Fibroblast of the aortic adventitia (primary cell): Measurements from ENCODE around the gene STRIP2. TPM values are rescaled to one million over a fixed set of nuclear protein-coding genes. Genes with fewer than 3 reads are reported as not detected.

Experiments
- DNase-seq: peaks from one replicate; pipeline ENCODE4 v3.0.0-alpha.2; 2010; ENCODE audit warnings: low read depth
- H3K4me3 ChIP-seq: 2 replicates; pipeline ENCODE4 v1.5.1; 2011; ENCODE audit warnings: low read depth, mild to moderate bottlenecking, control low read depth, low read length, moderate library complexity
- CTCF ChIP-seq: IDR thresholded peaks from 2 replicates; pipeline ENCODE4 v1.5.1; 2011; ENCODE audit warnings: mild to moderate bottlenecking, low read length, control low read depth, inconsistent platforms; ENCODE audit not compliant: insufficient read depth
- total RNA-seq: library from RNA; depleted of rRNA; stranded (reverse); fragments of >200 nt; gene quantifications from 2 replicates; pipeline ENCODE4 v1.2.3, GENCODE V29; 2012; ENCODE audit warnings: low replicate concordance

The STRIP2 gene
- total RNA-seq, 1 donor, result 6.9 TPM

DNA sequence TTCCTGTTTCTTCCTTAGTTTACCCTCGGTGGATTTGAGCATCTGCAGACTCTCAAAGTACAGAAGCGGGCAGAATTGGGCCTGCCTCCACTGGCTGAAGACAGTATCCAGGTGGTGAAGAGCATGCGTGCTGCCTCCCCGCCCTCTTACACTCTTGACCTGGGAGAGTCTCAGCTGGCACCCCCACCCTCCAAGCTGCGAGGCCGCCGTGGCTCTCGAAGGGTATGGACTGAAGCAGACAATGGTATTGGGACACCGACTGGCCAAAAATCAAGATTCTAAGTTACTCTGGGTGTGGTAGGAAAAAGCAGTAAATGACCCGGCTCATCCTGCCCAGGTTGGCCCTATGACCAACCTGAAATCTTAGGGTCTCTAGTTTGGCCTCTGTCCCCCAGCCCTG lies 22.2 kb downstream of the STRIP2 start:
- no peak for TF ChIP-seq CTCF
- no peak for DNase-seq
- no peak overlapping the region for H3K4me3 ChIP-seq

DNA sequence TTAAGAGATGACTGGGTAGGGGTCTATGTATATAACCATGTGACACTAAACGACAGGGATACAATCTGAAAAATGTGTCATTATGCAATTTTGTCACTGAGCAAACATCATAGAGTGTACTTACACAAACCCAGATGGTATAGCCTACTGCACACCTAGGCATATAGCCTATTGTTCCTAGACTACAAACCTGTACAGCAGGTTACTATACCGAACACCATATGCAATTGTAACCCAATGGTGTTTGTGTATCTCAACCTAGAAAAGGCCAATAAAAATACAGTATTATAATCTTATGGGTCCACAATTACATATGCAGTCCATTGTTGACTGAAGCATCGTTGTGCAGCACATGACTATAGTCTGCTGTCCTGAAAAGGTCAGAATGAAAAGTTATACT lies 22.9 kb downstream of the STRIP2 start:
- TF ChIP-seq CTCF, result no peak
- no peak overlapping the region for H3K4me3 ChIP-seq
- DNase-seq, result no peak

- no peak overlapping the region for H3K4me3 ChIP-seq
- TF ChIP-seq CTCF, result no peak
- DNase-seq, result no peak
Observed at GRCh38 chr7:129458171-129458570, 23.9 kb downstream of the STRIP2 start.

DNA sequence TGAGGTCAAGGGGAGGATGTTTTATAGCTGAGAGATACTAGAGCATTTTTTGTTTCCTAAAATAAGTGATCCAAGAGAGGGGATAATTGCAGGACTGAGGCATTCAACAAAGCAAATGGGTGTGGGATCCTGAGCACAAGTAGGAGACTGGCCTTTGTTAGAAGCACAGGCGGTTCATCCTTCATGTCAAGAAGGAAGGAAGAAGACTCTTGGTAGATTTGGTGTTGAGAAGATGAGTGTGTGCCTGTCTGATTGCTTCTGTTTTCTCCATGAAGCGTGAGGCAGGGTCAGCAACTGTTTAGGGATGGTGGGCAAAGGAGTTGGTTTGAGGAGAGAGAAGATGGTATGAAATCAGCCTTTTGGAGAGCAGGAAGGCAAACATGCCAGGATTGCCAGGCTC lies 27.6 kb downstream of the STRIP2 start:
- no peak for TF ChIP-seq CTCF
- DNase-seq, result no peak
- no peak overlapping the region for H3K4me3 ChIP-seq

- no peak for TF ChIP-seq CTCF
- DNase-seq, result no peak
- no peak overlapping the region for H3K4me3 ChIP-seq
Observed at GRCh38 chr7:129462420-129462819, 28.2 kb downstream of the STRIP2 start.

DNA sequence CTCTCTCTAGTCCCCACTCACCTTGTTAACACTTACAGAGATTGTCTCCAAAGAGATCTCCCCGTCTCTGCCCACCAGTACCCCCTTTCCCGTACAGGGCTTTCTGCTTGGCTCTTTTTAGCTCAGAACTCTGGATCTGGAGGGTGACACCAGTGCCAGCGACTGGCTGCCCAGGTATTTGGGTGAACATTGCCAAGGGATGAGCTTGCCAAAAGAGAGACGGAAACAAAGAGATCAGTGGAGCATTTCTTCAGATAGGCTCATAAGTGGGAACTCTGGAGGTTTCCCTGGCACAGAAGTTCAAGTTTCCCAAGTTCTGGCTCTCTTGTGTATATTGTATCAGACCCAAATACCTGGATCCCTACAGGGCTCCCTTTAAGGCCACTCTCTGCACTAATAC lies 30.0 kb downstream of the STRIP2 start:
- no peak for TF ChIP-seq CTCF
- no peak overlapping the region for H3K4me3 ChIP-seq
- no peak for DNase-seq

DNA sequence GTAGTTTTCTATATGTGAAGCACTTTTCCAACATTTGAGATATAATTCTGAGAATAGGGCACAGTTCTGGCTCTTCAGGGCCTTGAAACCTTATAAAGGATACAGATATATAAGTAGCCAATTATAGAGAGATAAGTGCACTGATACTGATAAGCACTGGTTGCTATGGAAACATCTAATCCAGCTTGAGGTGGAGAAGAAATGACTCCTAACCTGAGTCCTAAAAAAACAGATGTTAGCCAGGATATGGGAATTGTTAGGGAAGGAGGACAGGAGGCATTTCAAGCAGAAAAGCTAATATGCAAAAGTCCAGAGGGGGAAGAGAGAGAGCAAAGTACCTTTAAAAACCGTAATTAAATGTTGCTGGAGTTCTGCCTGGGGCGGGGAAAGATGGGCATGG lies 30.8 kb downstream of the STRIP2 start:
- TF ChIP-seq CTCF, result no peak
- no peak overlapping the region for H3K4me3 ChIP-seq
- no peak for DNase-seq
